Eye (tissue), 1 donor: ENCODE measurements around the gene CGB2.
"Not testable (repeated sequence)": the region's sequence is repeated elsewhere in the genome, so short reads cannot be mapped to it uniquely, and the experiment has no call there.

ENCODE experiments used
- DNase-seq: peaks from one replicate; pipeline ENCODE4 v3.0.0-alpha.2; 2015

Gene CGB2

GRCh38 chr19:49038557-49039276 is 7.0 kb downstream of the CGB2 start:
- not testable (repeated sequence) for DNase-seq

DNA sequence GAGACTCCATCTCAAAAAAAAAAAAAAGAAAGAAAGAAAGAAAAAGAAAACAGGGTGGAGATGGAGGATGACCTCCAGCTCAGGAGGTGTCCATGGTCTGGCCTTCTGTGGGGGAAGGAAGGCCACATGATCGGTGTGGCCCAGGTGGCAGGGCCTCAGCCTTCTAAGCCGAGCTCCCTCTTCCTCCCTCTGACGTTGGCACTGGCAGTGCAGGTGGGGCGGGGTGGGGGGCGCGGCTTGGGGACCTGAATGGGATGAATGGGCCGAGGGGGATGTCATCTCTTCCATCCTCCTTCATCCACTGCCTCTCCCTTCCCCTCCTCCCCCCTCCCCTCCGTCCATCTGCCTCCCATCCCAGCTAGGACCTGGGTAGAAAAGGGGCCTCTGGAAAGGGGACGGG is 8.0 kb downstream of the CGB2 start:
- DNase-seq, result not testable (repeated sequence)

GRCh38 chr19:49042177-49042576 is 10.5 kb downstream of the CGB2 start:
- DNase-seq, result no peak

DNA sequence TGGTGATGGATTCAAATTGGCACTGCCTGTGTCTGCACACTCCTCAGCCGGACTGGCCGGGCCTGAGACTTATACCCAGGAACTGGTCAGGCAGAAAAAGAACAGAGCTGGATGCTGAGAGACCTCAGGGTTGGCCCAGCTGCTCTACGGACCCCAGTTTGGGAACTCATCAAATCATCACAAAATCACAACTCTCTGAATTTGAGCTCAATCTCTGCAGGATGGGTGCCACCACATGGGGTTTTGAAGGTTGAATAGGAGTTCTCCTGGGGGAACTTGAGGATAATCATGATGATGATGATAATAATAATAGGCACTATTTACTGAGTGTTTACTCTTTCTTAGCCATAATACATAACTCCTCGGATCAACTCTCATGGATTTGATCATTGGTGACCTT is 11.0 kb downstream of the CGB2 start:
- DNase-seq, result not testable (repeated sequence)

DNA sequence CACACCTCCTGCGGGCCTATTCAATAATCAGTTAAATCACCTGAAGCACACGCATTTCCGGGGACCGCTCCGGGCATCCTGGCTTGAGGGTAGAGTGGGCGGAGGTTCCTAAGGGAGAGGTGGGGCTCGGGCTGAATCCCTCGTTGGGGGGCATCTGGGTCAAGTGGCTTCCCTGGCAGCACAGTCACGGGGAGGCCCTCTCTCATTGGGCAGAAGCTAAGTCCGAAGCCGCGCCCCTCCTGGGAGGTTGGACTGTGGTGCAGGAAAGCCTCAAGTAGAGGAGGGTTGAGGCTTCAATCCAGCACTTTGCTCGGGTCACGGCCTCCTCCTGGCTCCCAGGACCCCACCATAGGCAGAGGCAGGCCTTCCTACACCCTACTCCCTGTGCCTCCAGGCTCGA is 11.9 kb downstream of the CGB2 start, which contains the start of gene CGB5:
Gene CGB5, plus strand, starts transcription at position 301 of the 400 bp plus-strand sequence. CDS start 362 bp downstream, outside the sequence.
- not testable (repeated sequence) for DNase-seq

- not testable (repeated sequence) for DNase-seq
Measured at GRCh38 chr19:49049011-49049410, 17.3 kb downstream of the CGB2 start, which contains the start of gene CGB8. Gene CGB8, minus strand, starts transcription at chr19:49049111. Its CDS starts 372 bp downstream, at chr19:49048739.

- DNase-seq, result not testable (repeated sequence)
Measured at GRCh38 chr19:49049834-49050233, 18.1 kb downstream of the CGB2 start.

DNA sequence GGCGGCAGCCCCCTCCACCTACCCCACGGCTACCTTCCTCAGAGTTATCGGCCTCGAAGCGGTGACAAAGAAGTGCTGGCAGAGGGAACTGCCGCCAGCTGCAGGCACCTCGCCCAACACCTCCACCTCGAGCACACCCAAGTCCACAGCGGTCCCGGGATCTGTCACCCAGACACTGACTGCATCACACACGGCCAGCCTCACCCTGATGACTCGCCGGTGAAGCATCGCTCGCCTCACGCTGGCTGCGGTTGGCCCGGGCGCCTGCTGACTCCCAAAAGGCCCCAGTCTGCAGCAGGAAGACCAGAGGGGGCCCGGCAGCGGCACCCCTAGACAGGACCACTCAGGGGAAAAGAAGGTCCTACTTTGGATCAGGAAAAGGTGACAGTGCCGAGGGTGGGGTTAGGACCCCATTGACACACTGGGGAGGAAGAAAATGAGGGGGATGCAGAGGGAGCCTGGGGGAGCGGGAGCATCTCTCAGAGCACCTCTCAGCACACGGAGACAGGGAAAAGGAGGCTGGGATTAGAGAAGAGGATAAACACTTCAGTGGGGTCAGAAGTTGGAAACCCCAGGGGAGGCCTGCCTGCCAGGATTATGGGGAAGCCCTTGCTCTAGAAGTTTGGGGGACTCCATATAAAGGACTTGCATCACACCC is 18.8 kb downstream of the CGB2 start:
- DNase-seq, result not testable (repeated sequence)

DNA sequence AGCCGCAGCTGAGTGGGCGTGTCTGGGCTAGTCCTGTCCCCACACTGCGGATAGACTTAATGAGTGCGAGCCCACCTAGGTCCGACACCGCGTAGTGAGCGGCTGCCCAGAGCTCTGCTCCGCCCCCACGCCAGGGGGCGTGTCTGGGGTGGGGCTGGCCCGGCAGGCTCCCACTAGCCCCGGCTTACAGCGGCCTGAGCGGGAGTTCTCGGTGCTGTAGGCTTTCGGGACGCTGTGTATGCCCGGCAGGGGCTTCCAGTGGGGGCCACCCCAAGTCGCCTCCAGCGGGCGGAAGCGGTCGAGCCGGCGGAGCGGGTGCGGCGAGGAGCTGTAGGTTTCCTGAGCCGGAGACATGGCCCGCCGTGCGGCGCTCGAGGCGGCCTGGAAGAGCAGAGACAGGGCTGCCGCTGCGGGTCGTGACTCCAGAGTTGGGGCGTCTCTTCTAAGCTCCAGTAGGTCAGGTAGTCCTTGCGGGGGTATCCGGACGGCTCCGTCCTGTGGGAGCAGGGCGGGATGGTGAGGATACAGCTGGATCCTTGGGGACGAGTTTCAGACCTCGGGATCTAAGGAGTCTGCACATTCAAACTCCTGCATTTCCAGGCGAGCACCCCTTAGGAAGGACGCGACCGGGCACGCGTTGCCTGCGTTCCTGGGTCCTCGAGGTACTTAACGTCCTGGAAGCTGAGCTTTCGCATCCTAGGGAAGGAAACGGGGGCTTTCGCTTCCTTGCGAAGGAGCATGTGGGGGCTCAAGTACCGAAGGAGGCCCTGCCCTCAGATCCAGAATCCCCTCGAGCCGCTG is 24.6 kb downstream of the CGB2 start:
- DNase-seq, result peak; percentile 70

DNA sequence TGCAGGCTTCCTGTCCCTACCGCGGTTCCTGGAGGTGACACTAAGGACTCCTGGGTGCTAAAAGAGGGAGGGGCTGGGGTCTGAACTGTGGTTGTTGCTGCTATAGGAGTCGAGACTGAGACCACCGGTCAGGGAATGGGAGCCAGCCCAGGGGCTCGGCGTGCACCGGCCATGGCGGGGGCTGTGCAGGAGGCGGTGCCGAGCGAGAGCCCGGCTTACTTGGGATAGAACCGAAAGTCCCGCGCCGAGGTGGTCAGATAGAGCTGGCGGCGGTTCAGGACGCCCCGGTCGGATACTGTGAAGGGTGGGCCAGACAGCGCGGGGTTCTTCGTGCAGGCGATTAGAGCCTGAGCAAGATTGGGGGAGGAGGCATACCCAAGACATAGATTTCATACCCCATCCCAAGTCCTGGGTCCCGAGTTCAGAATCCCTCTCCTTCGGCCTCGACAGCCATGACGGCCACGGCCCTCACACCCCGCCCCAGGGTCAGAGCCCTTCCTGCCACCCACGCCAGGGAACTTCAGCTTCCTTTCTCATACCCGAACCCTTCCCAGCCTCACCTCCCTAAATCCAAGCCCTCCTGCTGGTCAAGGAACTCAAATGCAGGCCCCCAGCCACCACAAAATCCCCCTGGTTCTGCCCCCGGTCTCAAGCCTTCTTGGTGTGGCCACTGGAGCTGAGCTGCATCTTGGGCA is 25.4 kb downstream of the CGB2 start:
- DNase-seq, result peak; percentile 35

GRCh38 chr19:49057636-49058234 is 26.0 kb downstream of the CGB2 start, which contains the start of gene CGB7:
Gene CGB7, minus strand, starts transcription at chr19:49057749. Its CDS starts 2,374 bp downstream, at chr19:49055375.
- peak; percentile 86 for DNase-seq

GRCh38 chr19:49058562-49058961 is 26.9 kb downstream of the CGB2 start:
- peak; percentile 33 for DNase-seq

DNA sequence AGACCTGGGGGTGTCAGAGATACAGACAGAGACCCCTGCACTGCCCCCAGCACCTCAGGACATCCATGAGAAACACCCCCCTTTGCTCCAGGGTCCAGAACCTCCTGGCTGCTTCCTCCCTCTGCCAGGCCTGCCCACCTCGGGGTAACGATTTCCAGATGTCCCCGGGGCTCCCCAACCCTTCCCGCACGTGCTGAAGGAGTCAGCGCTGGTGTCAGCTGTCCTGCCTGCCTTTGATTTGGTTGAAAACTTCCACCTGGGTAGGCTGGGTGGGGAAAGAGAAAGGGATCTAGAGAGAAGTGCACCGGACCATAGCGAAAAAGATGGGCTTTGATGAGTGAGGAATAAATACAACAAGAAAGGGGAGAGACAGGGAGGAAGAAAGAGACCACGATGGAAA is 27.4 kb downstream of the CGB2 start:
- no peak for DNase-seq

GRCh38 chr19:49061000-49061399 is 29.3 kb downstream of the CGB2 start:
- DNase-seq, result no peak

- no peak for DNase-seq
Measured at GRCh38 chr19:49061445-49061844, 29.8 kb downstream of the CGB2 start.

DNA sequence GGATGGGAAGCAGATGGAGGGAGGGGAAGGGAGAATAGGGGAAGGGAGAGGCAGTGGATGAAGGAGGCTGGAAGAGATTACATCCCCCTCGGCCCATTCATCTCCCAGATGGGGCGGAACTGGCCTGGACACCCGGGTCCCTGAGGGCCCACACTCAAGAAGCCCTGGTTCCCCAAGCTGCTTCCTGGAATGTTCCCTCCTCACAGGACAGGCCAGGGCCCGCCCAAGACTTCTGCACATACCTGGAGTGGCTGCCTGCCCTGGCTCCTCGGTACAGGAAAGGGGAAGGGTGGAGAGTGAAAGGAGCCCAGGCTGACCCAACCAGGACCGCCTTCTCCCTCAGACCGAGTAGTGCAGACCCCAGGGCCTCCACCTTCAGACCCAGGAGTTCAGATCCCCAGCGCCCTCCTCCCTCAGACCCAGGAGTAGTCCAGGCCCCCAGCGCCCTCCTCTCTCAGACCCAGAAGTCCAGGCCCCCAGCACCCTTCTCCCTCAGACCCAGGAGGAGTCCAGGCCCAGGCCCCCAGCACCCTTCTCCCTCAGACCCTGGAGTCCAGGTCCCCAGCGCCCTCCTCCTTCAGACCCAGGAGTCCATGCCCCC is 32.4 kb downstream of the CGB2 start:
- DNase-seq, result no peak

- peak; percentile 79 for DNase-seq
Measured at GRCh38 chr19:49064768-49065611, 33.3 kb downstream of the CGB2 start, which contains the start of gene NTF4. Gene NTF4, minus strand, starts transcription at chr19:49064818. Its CDS starts 2,821 bp downstream, at chr19:49061997.

DNA sequence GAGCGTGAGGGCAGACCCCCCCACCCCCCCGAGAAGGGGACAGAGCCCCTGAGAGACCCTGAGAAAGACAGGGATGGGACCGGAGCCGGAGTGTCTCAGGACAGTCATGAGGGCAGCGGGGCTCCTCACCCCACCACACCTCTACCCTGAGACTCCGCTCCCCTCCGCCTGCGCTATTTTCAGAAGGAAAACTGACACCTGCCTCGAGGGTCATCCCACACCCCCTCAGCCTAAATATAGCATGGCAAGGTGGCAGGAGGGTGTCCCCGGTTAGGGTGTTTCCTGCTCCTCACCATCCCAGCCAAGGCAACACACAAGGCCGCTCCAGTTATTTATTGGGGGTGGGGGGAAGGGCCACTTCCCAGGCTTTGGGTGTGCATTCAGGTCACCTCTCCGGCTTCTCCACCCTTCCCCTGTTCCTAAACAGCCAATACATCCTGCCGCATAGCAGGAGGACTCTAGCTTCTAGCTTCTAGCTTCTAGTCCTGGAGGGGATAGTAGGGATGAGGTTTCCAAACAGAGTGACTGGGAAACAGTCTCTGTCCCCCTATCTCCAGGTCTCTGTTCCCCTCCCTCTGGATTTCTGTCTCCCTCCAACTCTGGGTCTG is 34.3 kb downstream of the CGB2 start:
- DNase-seq, result no peak

GRCh38 chr19:49067554-49067953 is 35.9 kb downstream of the CGB2 start:
- no peak for DNase-seq

DNA sequence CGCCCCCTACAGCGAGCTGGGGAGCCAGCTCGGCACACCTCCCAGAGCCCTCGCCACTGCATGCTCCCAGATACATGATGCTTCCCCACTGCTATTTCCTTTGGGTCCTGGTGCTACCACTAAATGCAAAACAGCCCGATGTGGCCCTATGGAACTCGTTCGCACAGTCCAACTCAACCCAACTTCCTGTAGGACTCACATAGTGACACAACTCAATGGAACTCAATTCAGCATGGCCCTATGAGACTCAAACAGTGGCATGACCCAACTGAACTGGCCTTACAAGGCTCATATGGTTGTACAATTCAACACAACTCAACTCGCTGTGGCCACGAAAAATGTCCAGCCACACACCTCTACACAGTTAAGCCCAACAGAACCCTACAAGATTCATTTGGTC is 37.3 kb downstream of the CGB2 start:
- no peak for DNase-seq
